ENCODE measurements around the gene CHCHD4.
"Not testable (repeated sequence)": the region's sequence is repeated elsewhere in the genome, so short reads cannot be mapped to it uniquely, and the experiment has no call there.

Gene CHCHD4

DNA sequence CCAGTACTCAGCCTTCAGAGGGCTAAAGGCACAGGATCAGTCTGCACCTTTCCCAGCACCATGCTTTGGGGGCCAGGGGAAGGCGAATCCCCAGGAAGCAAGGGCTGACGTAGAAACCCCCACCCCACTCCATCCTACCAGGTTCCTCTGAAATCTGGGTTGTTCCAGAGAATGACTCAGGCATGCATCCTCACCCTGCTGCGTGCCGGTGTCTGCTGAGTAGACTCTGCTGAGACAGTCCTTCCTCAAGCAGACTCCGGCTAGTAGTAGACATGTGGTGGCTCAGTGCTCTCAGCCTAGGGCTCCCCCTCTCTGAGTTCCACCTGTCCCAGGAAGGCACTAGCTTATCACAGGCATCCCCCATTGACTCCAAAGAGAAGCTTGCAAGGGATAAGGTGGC lies 9.2 kb upstream of the CHCHD4 start:
- DNase-seq, result no peak

- DNase-seq, result no peak
Observed at GRCh38 chr3:14133188-14133800, 8.6 kb upstream of the CHCHD4 start.

- no peak for DNase-seq
Observed at GRCh38 chr3:14132689-14133088, 8.0 kb upstream of the CHCHD4 start.

GRCh38 chr3:14132120-14132519 lies 7.5 kb upstream of the CHCHD4 start:
- DNase-seq, result no peak

DNA sequence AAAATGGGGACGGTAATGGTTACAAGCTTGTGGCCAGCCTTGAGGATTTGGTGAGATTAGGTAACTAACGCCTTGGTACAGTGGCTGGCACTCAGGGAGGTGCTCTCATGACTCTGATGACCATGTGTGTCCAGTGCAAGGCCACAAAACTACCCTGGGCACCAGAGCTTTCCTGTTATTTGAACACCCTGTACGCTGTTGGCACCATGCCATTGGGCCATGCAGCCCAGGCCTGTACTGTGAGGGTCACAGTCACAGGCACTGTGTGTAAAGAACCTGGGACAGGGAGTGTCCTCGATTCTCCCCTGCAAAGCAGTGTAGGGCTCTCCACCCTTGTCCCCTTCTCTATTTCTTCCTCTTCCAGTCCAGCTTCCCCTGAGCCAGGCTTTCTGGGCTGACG lies 6.5 kb upstream of the CHCHD4 start:
- DNase-seq, result no peak

GRCh38 chr3:14130707-14131106 lies 6.0 kb upstream of the CHCHD4 start:
- DNase-seq, result no peak

GRCh38 chr3:14130230-14130629 lies 5.6 kb upstream of the CHCHD4 start:
- DNase-seq, result no peak

DNA sequence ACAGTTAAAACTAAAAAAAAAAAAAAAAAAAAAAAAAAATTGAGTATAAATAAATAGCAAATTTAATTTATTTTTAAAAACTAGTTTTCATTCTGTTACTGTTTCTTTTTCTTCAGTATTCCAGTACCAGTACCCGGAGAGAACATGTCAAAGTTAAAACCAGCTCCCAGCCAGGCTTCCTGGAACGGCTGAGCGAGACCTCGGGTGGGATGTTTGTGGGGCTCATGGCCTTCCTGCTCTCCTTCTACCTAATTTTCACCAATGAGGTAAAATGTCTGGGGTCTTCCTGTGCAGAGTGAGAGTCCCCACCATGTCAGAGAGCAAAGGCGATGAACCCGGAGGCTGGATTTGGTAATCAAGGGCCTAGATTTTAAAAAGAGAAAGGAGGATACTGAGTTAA lies 4.6 kb upstream of the CHCHD4 start:
- DNase-seq, result no peak

- no peak for DNase-seq
Observed at GRCh38 chr3:14128724-14129123, 4.1 kb upstream of the CHCHD4 start.

DNA sequence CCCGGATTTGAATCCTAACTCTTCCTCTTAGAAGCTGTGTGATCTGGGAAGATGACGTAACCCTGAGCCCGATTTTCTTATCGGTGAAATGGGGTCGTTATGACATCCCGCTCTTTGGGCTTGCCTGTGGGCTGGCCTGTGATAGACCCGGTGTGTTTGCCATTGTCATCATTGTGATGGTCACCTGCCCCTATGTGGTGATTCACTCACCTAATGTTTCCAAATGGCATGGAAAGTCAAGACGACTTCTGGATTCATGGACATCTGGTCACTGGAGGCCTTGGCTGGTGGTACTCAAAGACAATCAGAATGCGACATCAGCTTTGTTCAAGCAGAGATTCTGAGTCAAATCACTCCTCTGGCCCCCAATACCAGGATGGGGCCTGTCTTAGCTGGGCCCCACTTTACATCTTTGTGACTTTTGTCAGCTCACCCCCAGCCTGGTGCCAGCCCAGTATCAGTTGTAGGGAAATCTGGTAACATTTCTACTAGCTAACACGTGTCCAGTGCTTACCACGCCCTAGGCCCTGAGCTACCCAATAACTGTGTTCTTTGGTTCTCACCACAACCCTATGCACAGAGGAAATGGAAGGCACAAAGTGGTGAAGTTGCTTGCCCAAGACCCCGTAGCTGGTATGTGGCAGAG lies 3.0 kb upstream of the CHCHD4 start:
- no peak for DNase-seq

- DNase-seq, result no peak
Observed at GRCh38 chr3:14126887-14127505, 2.3 kb upstream of the CHCHD4 start.

DNA sequence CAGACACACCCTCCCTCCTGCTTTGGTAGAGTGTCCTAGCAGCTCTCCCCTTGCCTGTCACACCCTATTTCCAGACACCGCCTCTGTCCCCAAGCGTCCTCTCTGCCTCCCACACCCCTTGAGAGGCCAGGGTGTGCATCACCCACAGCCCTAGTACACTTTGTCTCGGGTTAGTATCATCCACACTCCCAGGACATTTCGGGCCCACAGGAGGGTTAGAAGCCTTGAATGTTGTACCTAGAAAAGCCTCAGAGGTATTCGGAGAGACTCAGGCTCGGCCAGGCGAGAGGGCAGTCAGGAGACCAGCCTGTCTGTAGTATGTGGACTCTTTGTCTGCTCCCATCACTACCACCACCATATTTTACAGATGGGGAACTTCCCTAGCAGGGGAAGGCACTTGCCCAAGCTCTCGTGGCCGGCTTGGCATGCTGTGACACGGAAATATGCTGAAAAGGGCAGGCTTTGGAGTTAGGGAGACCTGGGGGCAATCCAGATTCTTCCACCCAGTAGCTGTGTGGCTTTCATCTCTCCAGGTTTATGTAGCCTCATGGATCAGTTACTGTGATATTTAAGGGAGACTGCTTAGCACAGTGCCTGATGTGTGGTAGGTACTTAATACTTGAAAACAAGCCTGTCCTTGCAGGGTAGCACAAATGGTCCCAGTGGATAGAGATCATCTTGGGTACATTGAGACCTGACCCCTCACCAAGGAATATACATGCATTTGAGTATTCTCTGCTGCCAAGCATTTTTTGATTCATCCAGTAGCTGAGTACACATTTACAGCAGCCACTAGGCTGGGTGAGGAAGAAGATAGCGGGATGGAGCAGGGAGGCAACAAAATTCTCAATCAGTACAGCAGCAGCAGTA lies 1.6 kb upstream of the CHCHD4 start:
- no peak for DNase-seq

DNA sequence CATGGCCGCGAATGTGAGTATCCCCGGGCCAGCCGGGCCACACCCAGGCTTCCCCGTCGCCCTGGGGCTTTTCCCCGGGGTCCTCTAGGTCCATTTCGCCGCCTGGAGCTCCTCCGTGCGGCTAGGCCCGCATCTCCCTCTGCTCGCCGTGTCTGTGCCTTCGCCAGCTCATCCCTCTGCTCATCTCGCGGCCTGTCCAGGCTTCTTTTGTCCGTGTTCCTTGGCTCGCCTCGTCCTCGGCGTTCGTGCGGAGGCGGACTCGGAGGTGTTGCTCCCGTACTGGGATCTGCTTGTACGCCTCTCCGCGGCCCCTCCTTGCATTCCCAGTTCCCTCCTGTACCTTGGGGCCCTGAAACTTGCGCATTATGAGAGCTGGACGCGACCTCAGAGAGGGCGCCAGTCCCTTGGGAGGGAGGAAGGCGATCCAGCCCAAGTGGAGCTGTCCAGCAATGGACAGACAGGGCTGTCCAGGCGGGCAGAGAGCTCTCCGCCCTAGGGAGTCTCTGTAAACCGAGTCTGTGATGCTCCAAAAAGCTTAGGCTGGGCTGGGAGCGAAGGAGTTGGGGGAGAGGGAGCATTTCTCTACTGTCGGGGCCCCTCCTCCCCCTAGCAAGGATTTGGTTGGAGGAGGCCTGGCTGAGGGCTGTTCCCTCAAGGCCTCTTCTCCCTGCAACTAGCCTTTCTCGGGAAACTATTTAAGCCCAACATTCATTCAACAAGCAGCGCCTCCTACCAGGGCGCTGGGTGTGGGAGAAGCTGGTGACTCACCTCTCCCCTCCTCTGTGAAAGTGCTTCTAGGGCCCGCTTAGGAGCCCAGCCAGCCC lies 735 bp upstream of the CHCHD4 start:
- DNase-seq, result peak; percentile 69

DNA sequence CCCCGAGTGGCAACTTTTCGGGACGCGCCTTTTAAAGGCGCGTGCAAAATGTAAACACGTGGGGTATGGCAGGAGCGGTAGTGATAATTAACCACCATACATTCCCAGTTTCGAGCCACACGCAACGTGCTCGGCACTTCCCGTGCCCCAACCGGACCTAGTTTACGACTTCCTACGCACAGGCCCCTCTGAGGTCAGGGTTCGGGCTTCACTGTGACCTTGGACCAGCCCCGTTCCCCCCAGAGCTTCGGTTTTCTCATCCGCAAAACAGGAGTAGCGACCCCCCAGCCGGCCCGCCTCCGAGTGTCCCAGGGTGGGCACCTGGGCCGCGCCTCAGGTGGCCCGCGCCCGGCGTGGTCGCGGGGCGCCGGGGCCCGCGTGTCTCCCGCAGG lies 451 bp downstream of the CHCHD4 start:
- DNase-seq, result peak; percentile 66

- DNase-seq, result no peak
Observed at GRCh38 chr3:14123308-14124222, 1.1 kb downstream of the CHCHD4 start.

DNA sequence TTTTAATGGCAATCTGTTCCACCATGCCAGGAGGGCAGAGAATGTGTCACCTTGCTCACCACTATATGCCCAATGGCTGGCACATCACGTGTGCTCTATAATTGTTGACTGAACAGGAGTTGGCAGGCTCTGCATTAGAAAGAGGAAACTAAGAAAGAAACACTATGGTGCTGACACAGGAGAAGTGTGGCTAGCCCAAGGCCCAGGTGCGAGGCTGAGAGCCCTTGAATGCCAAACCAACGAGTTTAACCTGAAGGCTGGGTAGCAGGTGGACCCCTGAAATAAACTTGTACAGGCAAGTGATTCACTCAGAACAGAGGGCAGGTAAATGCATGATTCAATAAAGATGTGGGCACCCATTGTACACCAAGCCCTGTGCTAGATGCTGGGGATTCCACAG lies 2.4 kb downstream of the CHCHD4 start:
- no peak for DNase-seq

DNA sequence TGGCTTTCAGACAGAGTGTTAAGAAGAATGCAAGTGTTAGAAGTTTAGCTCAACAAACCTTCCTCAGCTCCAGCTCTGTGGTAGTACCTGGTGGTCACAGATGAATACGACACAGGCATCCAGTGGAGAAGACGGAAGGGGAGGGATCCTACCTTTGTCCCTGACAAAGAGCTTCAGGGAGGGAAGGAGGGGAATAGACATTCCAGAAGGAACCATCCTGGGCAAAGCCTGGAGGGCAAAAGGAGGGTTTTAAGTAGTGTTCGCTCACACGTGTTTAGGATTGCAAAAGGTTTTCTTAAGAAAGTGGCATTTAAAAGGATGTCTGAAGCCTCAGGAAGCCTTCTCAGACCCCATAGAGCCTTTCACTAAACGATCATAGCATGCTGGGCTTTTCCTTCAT lies 2.8 kb downstream of the CHCHD4 start:
- no peak for DNase-seq

- not testable (repeated sequence) for DNase-seq
Observed at GRCh38 chr3:14120921-14121448, 3.7 kb downstream of the CHCHD4 start.

DNA sequence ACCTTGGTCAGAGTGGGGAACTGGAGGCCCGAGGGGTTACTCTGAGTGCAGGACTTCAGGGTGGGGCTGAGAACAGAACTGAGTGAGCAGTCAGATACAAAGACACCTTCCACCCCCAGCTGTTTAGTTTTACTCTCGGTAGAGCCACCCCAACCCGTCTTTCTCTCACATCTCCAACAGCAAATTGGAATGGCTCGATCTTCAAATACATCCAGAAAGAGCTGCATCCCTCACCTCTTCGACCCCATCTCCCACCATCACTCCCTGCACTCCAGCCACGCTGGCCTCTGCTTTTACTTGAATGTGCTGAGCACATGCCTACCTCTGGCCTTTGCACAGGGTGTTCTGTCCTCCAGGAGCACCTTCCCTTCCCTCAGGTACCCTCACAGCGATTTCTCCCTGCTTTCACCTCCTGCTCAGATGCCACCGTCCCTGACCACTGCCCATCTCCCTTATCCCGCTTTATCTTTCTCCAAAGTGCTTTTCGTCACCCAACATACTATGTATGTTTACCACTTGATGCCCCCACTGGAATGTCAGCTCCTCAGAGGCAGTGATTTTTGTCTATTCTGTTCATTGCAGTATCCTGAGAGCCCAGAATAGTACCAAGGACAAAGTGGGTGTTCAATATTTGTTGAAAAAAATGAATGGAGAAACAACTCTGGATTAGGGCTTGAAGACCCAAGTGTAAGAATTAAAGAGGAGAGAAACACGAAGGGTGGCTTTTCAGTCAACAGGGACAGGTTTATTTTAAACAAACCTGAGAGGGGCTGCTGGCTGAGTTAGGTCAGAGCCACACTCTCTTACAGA lies 4.4 kb downstream of the CHCHD4 start:
- DNase-seq, result no peak

DNA sequence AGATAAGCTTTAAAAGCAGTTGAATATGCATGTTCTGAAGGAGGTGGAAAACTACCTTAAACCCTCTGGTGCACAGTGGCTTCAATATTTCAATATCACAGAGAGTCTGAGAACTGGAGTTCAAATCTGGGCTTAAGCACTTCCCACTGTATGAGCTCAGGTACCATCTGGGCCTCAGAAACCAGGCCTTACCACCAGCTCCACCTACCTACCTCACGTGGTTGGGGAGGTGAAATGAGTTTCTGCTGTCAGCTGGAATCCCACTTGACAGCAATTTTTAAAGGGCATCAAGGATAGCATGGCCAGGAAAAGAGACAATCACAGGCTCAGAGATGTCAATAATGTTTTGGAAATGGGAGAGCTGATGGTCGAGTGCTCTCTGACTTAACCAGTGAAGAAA lies 5.0 kb downstream of the CHCHD4 start:
- DNase-seq, result no peak
